NT2/D1 (cell line): ENCODE measurements around the gene PCSK6.
A peak's percentile ranks its signal among the peaks of the same experiment; 100 is the strongest.

Source experiments
- DNase-seq: peaks from one replicate; pipeline ENCODE4 v3.0.0-alpha.2; 2011; ENCODE audit warnings: low read depth, low spot score
- H3K27me3 ChIP-seq: 2 replicates; pipeline ENCODE4 v1.6.0; 2011; ENCODE audit warnings: mild to moderate bottlenecking; ENCODE audit not compliant: insufficient read length, insufficient read depth
- H3K36me3 ChIP-seq: 2 replicates; pipeline ENCODE4 v1.6.1; 2011; ENCODE audit warnings: mild to moderate bottlenecking, low read length, mixed read lengths; ENCODE audit not compliant: insufficient read depth, insufficient read length
- H3K4me1 ChIP-seq: 2 replicates; pipeline ENCODE4 v1.5.1; 2011; ENCODE audit not compliant: insufficient read depth, insufficient read length
- H3K4me3 ChIP-seq: 2 replicates; pipeline ENCODE4 v1.5.1; 2011; ENCODE audit warnings: low read depth; ENCODE audit not compliant: insufficient read length
- H3K9ac ChIP-seq: 2 replicates; pipeline ENCODE4 v1.6.0; 2011; ENCODE audit warnings: low read depth; ENCODE audit not compliant: insufficient read length
- H3K9me3 ChIP-seq: 2 replicates; pipeline ENCODE4 v1.5.1; 2011; ENCODE audit warnings: mild to moderate bottlenecking, low read length; ENCODE audit not compliant: insufficient read depth
- SUZ12 ChIP-seq: IDR thresholded peaks from 2 replicates; pipeline ENCODE4 v1.6.1; 2011; ENCODE audit not compliant: insufficient read length, insufficient read depth; ENCODE audit errors: extremely low read depth
- YY1 ChIP-seq: IDR thresholded peaks from 2 replicates; pipeline ENCODE4 v1.6.1; 2011; ENCODE audit not compliant: insufficient read length, insufficient read depth
- ZNF274 ChIP-seq: IDR thresholded peaks from 2 replicates; pipeline ENCODE4 v1.6.1; 2011; ENCODE audit warnings: mild to moderate bottlenecking, low read depth, low read length

The PCSK6 gene

DNA sequence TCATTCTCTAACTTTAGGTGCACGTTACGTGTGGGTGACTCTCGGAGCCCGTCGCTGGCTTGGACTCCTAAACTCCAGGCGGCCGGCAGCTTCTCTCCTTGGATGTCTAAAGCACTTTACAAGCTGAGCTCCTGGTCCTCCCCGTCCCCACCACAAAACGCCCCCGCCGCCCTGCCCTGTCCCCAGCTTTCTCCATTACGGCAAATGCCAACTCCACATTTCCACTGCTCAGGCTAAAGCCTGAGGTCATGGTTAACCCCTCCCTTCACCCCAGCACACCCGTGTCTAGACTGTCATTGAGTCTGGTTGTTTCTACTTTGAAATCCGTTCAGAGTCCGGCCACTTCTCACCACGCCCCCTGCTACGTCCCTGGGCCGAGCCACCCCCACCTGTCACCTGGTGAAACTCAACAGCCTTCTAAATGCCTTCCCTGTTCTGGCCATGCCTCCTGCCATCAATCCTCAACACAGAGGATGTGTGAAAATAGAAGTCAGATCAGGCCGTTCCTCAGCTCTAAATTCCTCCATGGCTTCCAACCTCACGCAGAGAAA lies 8.1 kb upstream of the PCSK6 start:
- Histone ChIP-seq H3K4me3 (no peak overlapping the region), H3K4me1 (peaks cover 16% of the 10 kb centered on the region), H3K9ac (no peak overlapping the region), H3K36me3 (no peaks in the 10 kb centered on the region), H3K27me3 (peaks cover 4% of the 10 kb centered on the region), H3K9me3 (no peaks in the 10 kb centered on the region; the same call in 1 of the 2 replicates)
- TF ChIP-seq ZNF274 = no peak
- TF ChIP-seq YY1 = no peak
- no peak for TF ChIP-seq SUZ12
- no peak for DNase-seq

DNA sequence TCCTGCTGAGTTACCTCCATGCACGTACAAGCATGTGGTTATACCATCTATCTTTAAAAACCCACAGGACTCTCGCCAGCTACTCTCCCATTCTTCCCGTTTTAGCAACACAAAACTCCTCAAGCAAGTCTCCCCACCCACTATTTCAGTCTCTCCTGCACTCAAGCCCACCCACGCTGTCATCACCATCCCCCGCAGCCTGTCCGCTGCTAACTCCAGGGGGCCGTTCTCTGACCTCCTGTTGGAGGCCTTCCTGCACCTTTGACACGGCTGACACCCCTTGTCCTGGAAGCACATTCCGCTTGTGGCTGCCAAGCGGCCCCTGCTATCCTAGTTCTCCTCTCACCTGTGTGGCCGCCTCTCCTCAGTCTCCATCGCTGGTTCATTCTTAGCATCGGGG lies 7.5 kb upstream of the PCSK6 start:
- DNase-seq = no peak
- H3K4me3 ChIP-seq = no peak overlapping the region
- TF ChIP-seq SUZ12 = no peak
- TF ChIP-seq ZNF274 = no peak
- TF ChIP-seq YY1 = no peak
- peak overlapping the region; percentile 35 for H3K9ac ChIP-seq
- H3K27me3 ChIP-seq = peaks cover 4% of the 10 kb centered on the region
- H3K4me1 ChIP-seq = peaks cover 16% of the 10 kb centered on the region
- H3K9me3 ChIP-seq = no peaks in the 10 kb centered on the region; the same call in 1 of the 2 replicates
- no peaks in the 10 kb centered on the region for H3K36me3 ChIP-seq

DNA sequence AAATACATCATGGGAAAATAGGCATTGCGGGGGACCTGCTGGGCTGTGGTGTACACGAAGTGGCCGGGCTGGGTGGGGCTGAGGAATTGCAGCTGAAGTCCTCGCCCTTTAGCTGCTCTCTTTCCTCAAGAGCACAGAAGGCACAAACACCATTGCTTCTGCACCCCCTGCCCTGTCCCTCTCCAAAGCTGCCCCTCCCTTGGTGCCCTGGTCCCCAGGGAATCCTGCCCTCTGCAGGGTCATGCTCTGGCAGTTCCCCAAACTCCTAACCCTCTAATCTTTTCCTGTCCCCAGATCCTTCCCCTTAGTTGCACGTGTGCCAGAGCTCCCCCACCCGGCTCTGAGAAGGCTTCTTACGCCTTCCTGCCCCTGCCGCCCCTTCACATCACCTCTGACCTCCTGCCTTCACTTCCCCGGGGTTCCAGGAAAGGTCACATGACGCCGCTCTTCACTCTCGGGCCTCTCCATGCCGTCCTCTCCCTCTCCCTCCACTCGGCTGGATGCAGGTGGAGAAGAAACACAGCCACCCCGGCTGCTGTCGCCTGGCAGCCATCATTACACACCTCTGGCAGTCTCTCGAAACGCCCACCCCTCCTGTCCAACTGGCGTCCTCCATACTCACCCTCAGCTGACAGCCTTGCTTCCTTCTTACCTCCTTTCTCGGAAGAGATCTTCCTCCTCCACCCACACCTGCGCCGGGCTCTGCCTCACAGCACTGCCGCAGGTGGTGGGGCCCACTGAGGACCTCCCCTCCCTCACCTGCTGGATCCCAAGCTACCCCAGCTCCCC lies 6.9 kb upstream of the PCSK6 start:
- Histone ChIP-seq H3K9ac (peak overlapping the region; percentile 6), H3K36me3 (no peaks in the 10 kb centered on the region), H3K27me3 (peaks cover 4% of the 10 kb centered on the region), H3K4me3 (no peak overlapping the region), H3K9me3 (no peaks in the 10 kb centered on the region; the same call in 1 of the 2 replicates), H3K4me1 (peaks cover 12% of the 10 kb centered on the region)
- TF ChIP-seq YY1 (no peak), SUZ12 (no peak), ZNF274 (no peak)
- no peak for DNase-seq

DNA sequence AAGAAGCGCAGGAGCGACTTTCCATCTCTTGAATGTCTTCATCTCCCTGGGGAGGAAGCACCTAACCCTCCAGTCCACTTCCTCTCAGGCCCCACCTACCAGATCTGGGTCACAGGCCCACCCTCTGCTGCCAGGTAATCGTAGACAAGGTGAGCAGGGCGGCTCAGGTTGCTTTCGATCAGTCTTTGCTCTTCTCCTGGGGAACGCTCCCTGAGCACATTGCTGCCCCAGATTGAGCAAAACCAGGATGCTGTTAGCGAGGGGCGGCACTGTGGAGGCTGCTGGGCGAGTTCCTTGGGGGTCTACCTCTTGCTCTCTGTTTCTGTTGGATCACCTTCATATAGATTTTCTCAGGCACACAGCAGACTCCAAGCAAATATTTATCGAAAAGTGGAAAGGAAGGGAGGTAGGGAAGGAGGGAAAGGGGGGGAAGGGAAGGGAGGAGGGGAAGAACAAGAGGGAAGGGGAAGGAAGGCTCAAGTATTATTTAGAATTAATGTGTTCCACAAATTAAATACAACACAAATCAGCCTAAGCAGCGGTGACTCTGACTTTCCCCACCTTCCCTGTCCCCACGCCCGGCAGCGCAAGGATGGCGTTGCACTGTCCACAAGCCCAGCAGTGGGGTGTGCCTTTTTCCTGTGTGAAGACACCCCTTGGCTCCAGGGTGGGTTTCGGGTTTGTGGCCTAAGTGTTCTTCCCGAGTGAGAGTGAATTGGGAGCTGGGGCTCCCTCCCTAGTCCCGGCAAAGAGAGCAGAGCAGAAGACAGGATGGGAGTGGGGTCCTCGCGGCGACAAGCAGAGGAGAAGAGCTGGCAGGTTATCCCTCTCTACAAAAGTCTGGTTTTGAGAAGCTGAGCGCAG lies 6.1 kb upstream of the PCSK6 start:
- H3K27me3 ChIP-seq = peaks cover 4% of the 10 kb centered on the region
- no peaks in the 10 kb centered on the region; the same call in 1 of the 2 replicates for H3K9me3 ChIP-seq
- TF ChIP-seq SUZ12 = no peak
- TF ChIP-seq ZNF274 = no peak
- TF ChIP-seq YY1 = no peak
- H3K4me3 ChIP-seq = no peak overlapping the region
- no peaks in the 10 kb centered on the region for H3K36me3 ChIP-seq
- peaks cover 12% of the 10 kb centered on the region for H3K4me1 ChIP-seq
- DNase-seq = no peak
- H3K9ac ChIP-seq = no peak overlapping the region

DNA sequence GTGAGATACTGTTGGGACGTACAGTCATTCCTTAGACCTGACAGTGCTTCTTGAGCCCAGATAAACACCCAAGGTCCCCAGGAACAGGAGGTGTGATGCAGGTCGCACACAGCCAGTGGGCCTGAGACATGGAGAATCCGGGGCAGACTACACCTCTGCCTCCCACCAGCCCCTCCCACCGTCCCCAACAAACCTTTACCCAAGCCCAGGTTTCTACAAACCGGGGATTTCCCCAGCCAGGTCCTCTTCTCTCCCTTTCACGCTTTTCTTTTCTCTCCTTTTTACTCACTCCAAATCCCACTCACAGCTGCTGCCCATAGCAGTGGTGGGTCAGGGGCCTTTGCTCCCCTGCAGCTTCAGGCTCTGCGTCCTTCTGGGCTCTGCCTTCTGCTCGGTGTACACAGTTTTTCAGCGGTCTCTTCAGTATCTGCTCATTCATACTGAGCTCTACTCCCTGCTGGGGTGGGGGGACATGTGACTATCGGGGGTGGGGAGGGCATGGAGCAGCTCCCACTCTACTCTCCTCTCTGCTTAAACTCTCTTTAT lies 4.8 kb upstream of the PCSK6 start:
- Histone ChIP-seq H3K27me3 (peaks cover 8% of the 10 kb centered on the region), H3K4me1 (peaks cover 12% of the 10 kb centered on the region), H3K4me3 (no peak overlapping the region), H3K9me3 (no peaks in the 10 kb centered on the region; the same call in 1 of the 2 replicates), H3K9ac (peak overlapping the region; percentile 26), H3K36me3 (no peaks in the 10 kb centered on the region)
- DNase-seq = no peak
- TF ChIP-seq YY1 = no peak
- TF ChIP-seq ZNF274 = no peak
- TF ChIP-seq SUZ12 = no peak

DNA sequence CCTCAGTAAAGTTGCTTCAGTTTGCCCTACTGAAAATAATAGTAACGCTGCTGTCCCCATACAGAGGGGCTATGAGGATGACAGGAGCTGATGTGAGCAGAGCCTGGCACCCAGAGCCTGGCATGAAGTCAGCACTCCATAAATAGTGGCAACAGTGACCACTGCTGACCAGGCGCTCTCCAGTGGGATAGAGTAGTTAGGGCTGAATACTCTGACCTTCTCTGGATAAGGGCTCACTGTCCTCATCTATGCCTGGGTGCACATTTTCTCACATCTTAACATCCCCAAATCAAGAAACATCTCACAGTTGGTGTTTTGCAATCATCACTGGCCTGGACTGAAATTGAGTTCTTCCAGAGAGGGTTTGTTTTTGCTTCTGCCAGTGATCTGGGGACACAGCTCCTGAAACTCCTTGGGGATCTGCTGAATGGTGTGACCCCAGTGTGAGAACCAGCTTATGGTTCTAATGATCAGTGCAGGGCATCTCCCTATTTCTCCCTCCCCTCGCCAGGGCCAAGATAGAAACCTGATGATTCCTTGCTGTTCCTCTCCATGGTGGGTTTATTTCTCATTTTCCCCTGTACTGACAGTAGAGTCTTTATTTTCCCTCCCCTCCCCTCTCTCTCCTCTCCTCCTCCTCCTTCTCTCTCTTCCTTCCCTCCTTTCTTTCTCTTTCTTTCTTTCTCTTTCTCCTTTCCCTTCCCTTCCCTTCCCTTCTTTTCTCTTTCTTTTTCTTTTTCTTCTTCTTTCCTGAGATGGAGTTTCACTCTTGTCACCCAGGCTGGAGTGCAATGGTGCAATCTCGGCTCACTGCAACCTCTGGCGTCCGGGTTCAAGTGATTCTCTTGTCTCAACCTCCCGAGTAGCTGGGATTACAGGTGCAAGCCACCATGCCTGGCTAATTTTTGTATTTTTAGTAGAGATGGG lies 3.5 kb upstream of the PCSK6 start:
- no peak overlapping the region for H3K4me3 ChIP-seq
- H3K9ac ChIP-seq = no peak overlapping the region
- peaks cover 12% of the 10 kb centered on the region for H3K4me1 ChIP-seq
- H3K36me3 ChIP-seq = no peaks in the 10 kb centered on the region
- no peak for DNase-seq
- TF ChIP-seq ZNF274 (no peak), YY1 (no peak), SUZ12 (no peak)
- H3K9me3 ChIP-seq = no peaks in the 10 kb centered on the region; the same call in 1 of the 2 replicates
- H3K27me3 ChIP-seq = peaks cover 16% of the 10 kb centered on the region
